B cell (primary cell): ENCODE results near the gene MAPT. TPM values are rescaled to one million over a fixed set of nuclear protein-coding genes. Genes with fewer than 3 reads are reported as not detected.
"Not testable (repeated sequence)": the region's sequence is repeated elsewhere in the genome, so short reads cannot be mapped to it uniquely, and the experiment has no call there.

Source experiments
- ATAC-seq: fragments of 200-7000 bp; cut with Tn5 transposase; one replicate; pipeline ENCODE4 v1.10.0; 2021; ENCODE audit warnings: low read depth, mild to moderate bottlenecking, moderate number of reproducible peaks, moderate library complexity
- CTCF ChIA-PET: fragments of 350-600 bp; sonication (Branson Sonifier 250); formaldehyde crosslinking; loops from one replicate; lab custom pipeline; 2021; ENCODE audit warnings: antibody characterized with exemption, inconsistent platforms; lab: Charles Lee
- POLR2A ChIA-PET: fragments of 350-600 bp; sonication (Branson Sonifier 250); formaldehyde crosslinking; loops from one replicate; lab custom pipeline; 2021; ENCODE audit warnings: antibody characterized with exemption; lab: Charles Lee
- DNase-seq: peaks from one replicate; pipeline ENCODE4 v3.0.0; 2013
- H2AFZ ChIP-seq: 2 replicates; pipeline ENCODE4 v1.6.1; 2012; ENCODE audit warnings: mild to moderate bottlenecking, low read depth, low read length; ENCODE audit not compliant: insufficient read depth, poor library complexity, severe bottlenecking
- H3K27ac ChIP-seq, 2 donors: 1 replicate in 1 of 2; 2 replicates in 1 of 2; pipeline ENCODE4 v1.5.1; 2012 to 2013; ENCODE audit warnings: low read length in 2 of 2, mild to moderate bottlenecking in 2 of 2, moderate library complexity in 1 of 2
- H3K27me3 ChIP-seq, 4 experiments: fragments of 200-600 bp in 1 of 4; sonication (generic) in 1 of 4; replicated peaks in 1 of 4; 1 replicate in 2 of 4; 2 replicates in 2 of 4; pipeline versions ENCODE4 v1.6.1 to v1.7.0; 2013 to 2016; ENCODE audit warnings: low read length in 3 of 4, mild to moderate bottlenecking in 2 of 4, mixed read lengths in 1 of 4, moderate library complexity in 1 of 4; ENCODE audit not compliant: insufficient read depth in 4 of 4, control insufficient read depth in 3 of 4; ENCODE audit errors: control extremely low read depth in 1 of 4
- H3K36me3 ChIP-seq, 2 experiments: replicated peaks in 1 of 2; 1 replicate in 1 of 2; 2 replicates in 1 of 2; pipeline versions ENCODE4 v1.6.1 to v1.7.1; 2013; ENCODE audit warnings: low read length in 1 of 2; ENCODE audit not compliant: insufficient read depth in 2 of 2, control insufficient read depth in 1 of 2; ENCODE audit errors: control extremely low read depth in 1 of 2, extremely low read depth in 1 of 2
- H3K4me1 ChIP-seq, 2 donors: fragments of 200-600 bp in 1 of 2; sonication (generic) in 1 of 2; 1 replicate in 1 of 2; 2 replicates in 1 of 2; pipeline versions ENCODE4 v1.5.1 to v1.6.1; 2013 to 2017; ENCODE audit warnings: low read length in 2 of 2; ENCODE audit not compliant: control insufficient read depth in 2 of 2, insufficient read depth in 2 of 2
- H3K4me2 ChIP-seq: replicated peaks from 2 replicates; pipeline ENCODE3; 2012; ENCODE audit warnings: mild to moderate bottlenecking, low read depth, low read length; ENCODE audit not compliant: poor library complexity, severe bottlenecking
- H3K4me3 ChIP-seq, 5 experiments: fragments of 200-600 bp in 1 of 5; sonication (generic) in 1 of 5; 1 replicate in 3 of 5; 2 replicates in 2 of 5; pipeline versions ENCODE4 v1.5.1 to v1.7.0; 2011 to 2016; ENCODE audit warnings: low read length in 4 of 5, mild to moderate bottlenecking in 4 of 5, low read depth in 2 of 5, control low read depth in 1 of 5, moderate library complexity in 1 of 5; ENCODE audit not compliant: insufficient read depth in 1 of 5; ENCODE audit errors: control extremely low read depth in 1 of 5, extremely low read depth in 1 of 5
- H3K79me2 ChIP-seq: fragments of 200-600 bp; sonication (generic); one replicate; pipeline ENCODE4 v1.6.0; 2016; ENCODE audit warnings: low read length; ENCODE audit not compliant: control insufficient read depth, insufficient read depth
- H3K9ac ChIP-seq: fragments of 200-600 bp; sonication (generic); 2 replicates; pipeline ENCODE4 v1.6.1; 2017; ENCODE audit warnings: mild to moderate bottlenecking, low read length, moderate library complexity
- H3K9me3 ChIP-seq, 3 donors: one replicate each; pipeline versions ENCODE4 v1.6.1 to v1.7.1; 2013; ENCODE audit warnings: low read length in 2 of 3; ENCODE audit not compliant: control insufficient read depth in 2 of 3, insufficient read depth in 1 of 3; ENCODE audit errors: control extremely low read depth in 1 of 3
- H4K20me1 ChIP-seq: 2 replicates; pipeline ENCODE4 v1.6.0; 2012; ENCODE audit warnings: mild to moderate bottlenecking, low read length; ENCODE audit not compliant: insufficient read depth, control insufficient read depth, poor library complexity, severe bottlenecking
- H3K27ac Mint-ChIP-seq: one replicate; pipeline ENCODE4 v1.8.0; 2021; ENCODE audit warnings: mixed read lengths
- H3K27me3 Mint-ChIP-seq: one replicate; pipeline ENCODE4 v1.8.0; 2021; ENCODE audit warnings: mixed read lengths
- H3K4me1 Mint-ChIP-seq: one replicate; pipeline ENCODE4 v1.8.0; 2021; ENCODE audit warnings: mixed read lengths
- H3K4me3 Mint-ChIP-seq: one replicate; pipeline ENCODE4 v1.8.0; 2021; ENCODE audit warnings: mixed read lengths
- H3K9me3 Mint-ChIP-seq: one replicate; pipeline ENCODE4 v1.8.0; 2022; ENCODE audit warnings: mixed read lengths; ENCODE audit not compliant: insufficient read depth
- CTCF ChIP-seq: fragments of 200-600 bp; IDR thresholded peaks from one replicate; pipeline ENCODE4 v1.8.0; 2022; ENCODE audit warnings: antibody characterized with exemption, mild to moderate bottlenecking
- EZH2 ChIP-seq: IDR thresholded peaks from 2 replicates; pipeline ENCODE4 v1.6.1; 2012; ENCODE audit warnings: borderline replicate concordance, low read depth, mild to moderate bottlenecking, moderate library complexity, low read length; ENCODE audit not compliant: insufficient read depth, poor library complexity, severe bottlenecking
- WGBS: methylation state at CpG from one replicate; pipeline ENCODE4 v1.1.5; 2013; ENCODE audit warnings: missing lambda C conversion rate; ENCODE audit not compliant: insufficient coverage; 5-methylcytosine and 5-hydroxymethylcytosine counted together
- intact Hi-C: fragments of 100-400 bp; cut with micrococcal nuclease; formaldehyde crosslinking; loops from one replicate; pipeline ENCODE4 v1.10.0; 2022
- polyA plus RNA-seq: library from polyadenylated mRNA; depleted of rRNA; stranded (reverse); fragments of >200 nt; gene quantifications from 2 replicates; pipeline ENCODE4 v1.2.3, GENCODE V29; 2012
- total RNA-seq, 2 donors: library from RNA; stranded (reverse); fragments of 120-200 nt in 1 of 2; gene quantifications; 1 replicate in 1 of 2; 2 replicates in 1 of 2; pipeline versions ENCODE4 v1.2.3 to v1.2.4, GENCODE V29; 2013 to 2022

Gene MAPT
- total and polyA plus RNA-seq, 2 donors (not counting 1 experiment from before 2014, with no cell fraction given), result 0.13 to 0.20 TPM

- H3K4me3 ChIP-seq, H3K36me3 ChIP-seq, DNase-seq, H3K27me3 ChIP-seq, H3K27me3 Mint-ChIP-seq, H3K79me2 ChIP-seq, H3K9me3 ChIP-seq, CTCF ChIA-PET, ATAC-seq, intact Hi-C loops, H3K4me3 Mint-ChIP-seq, H2AFZ ChIP-seq, H3K9me3 Mint-ChIP-seq, H3K4me2 ChIP-seq, POLR2A ChIA-PET, H3K27ac ChIP-seq, H4K20me1 ChIP-seq, H3K9ac ChIP-seq: not testable (repeated sequence)
- peaks cover 54 to 77% of the 10 kb centered on the region in 2 donors for H3K4me1 ChIP-seq
- Mint-ChIP-seq H3K27ac (peak overlapping the region; percentile 15), H3K4me1 (peaks cover 67% of the 10 kb centered on the region)
- 97% methylated on average over 5 of the region's 7 CpGs for WGBS
Observed at GRCh38 chr17:46023366-46023765, 129.0 kb downstream of the MAPT start.

- H3K9me3 ChIP-seq, result peaks cover 0 to 5% (median 0%) of the 10 kb centered on the region in 3 donors
- Mint-ChIP-seq H3K4me1 (peaks cover 69% of the 10 kb centered on the region), H3K27me3 (no peaks in the 10 kb centered on the region), H3K9me3 (no peaks in the 10 kb centered on the region), H3K4me3 (no peak overlapping the region), H3K27ac (peak overlapping the region; percentile 56)
- WGBS, result 92% methylated on average over 22 of the region's 24 CpGs
- no peaks in the 10 kb centered on the region for H3K27me3 ChIP-seq
- H3K4me1 ChIP-seq, result peaks cover 60 to 77% of the 10 kb centered on the region in 2 donors
- TF ChIP-seq EZH2 (no peak), CTCF (no peak)
- POLR2A ChIA-PET, result no interaction called here
- peak overlapping the region in 1 of 2 donors; percentile 0 for H3K27ac ChIP-seq
- no peak overlapping the region for H2AFZ ChIP-seq
- intact Hi-C loops, result no loop called here
- ATAC-seq (no peak), DNase-seq (no peak)
- no peaks in the 10 kb centered on the region for H4K20me1 ChIP-seq
- CTCF ChIA-PET, result interaction anchor here (1.1 kb wide), 1 partner anchor 20 kb away, joined by 3 read pairs; no protein-coding TSS in a partner anchor
- no peak overlapping the region for H3K4me2 ChIP-seq
- no peaks in the 10 kb centered on the region for H3K79me2 ChIP-seq
- H3K36me3 ChIP-seq, result peaks cover 4 to 6% of the 10 kb centered on the region in 2 experiments
- no peak overlapping the region for H3K9ac ChIP-seq
- no peak overlapping the region for H3K4me3 ChIP-seq
Observed at GRCh38 chr17:46023783-46024388, 129.5 kb downstream of the MAPT start.
